Bronchial epithelial cell (primary cell): ENCODE results near the gene SCTR. TPM values are rescaled to one million over a fixed set of nuclear protein-coding genes. Genes with fewer than 3 reads are reported as not detected.

Experiments
- DNase-seq: peaks from one replicate; pipeline ENCODE4 v3.0.0-alpha.2; 2010; ENCODE audit warnings: low read depth
- FAIRE-seq: peaks from 2 replicates; lab custom pipeline; 2011; peaks lifted over from hg19 to GRCh38; lab: Jason Lieb, UNC
- H3K27me3 ChIP-seq: 2 replicates; pipeline ENCODE4 v1.5.1; 2011; ENCODE audit warnings: low read length; ENCODE audit not compliant: control insufficient read depth, insufficient read depth
- H3K36me3 ChIP-seq: 2 replicates; pipeline ENCODE4 v1.5.1; 2011; ENCODE audit warnings: low read length; ENCODE audit not compliant: control insufficient read depth, insufficient read depth
- H3K4me3 ChIP-seq: 2 replicates; pipeline ENCODE4 v1.5.1; 2011; ENCODE audit warnings: mild to moderate bottlenecking, low read depth, low read length, control low read depth
- total RNA-seq: library from RNA; depleted of rRNA; stranded (reverse); fragments of >200 nt; gene quantifications from 2 replicates; pipeline ENCODE4 v1.2.1, GENCODE V29; 2014
- TF ChIP-seq, protein P1 (sequence below): IDR thresholded peaks from 2 replicates; pipeline ENCODE4 v1.5.1; 2011; ENCODE audit warnings: mild to moderate bottlenecking, moderate library complexity, low read length, control low read depth, inconsistent platforms; ENCODE audit not compliant: insufficient read depth, severe bottlenecking

Gene SCTR
- total RNA-seq, 1 donor from 2014 or later, result not detected

DNA sequence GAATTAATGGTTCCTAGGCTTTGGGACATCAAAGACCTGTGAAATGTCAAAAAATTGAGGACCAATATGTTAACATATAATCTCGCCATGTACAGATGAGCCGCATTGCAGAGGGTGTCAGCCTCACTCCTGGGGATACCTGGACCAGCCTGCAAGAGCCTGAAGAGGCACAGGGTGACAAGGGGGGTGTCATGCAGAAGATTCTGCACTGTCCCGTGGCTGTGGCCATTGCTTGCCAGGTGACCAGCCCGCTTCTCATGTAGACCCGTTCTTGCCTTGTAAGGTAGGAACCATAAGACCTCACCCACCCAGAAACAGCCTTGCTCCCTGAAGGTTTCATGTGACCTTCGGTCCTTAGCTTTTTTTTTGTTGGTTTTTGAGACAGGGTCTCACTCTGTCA, 55.2 kb downstream of the SCTR start:
- DNase-seq (no peak), FAIRE-seq (no peak)
- TF ChIP-seq, protein P1, sequence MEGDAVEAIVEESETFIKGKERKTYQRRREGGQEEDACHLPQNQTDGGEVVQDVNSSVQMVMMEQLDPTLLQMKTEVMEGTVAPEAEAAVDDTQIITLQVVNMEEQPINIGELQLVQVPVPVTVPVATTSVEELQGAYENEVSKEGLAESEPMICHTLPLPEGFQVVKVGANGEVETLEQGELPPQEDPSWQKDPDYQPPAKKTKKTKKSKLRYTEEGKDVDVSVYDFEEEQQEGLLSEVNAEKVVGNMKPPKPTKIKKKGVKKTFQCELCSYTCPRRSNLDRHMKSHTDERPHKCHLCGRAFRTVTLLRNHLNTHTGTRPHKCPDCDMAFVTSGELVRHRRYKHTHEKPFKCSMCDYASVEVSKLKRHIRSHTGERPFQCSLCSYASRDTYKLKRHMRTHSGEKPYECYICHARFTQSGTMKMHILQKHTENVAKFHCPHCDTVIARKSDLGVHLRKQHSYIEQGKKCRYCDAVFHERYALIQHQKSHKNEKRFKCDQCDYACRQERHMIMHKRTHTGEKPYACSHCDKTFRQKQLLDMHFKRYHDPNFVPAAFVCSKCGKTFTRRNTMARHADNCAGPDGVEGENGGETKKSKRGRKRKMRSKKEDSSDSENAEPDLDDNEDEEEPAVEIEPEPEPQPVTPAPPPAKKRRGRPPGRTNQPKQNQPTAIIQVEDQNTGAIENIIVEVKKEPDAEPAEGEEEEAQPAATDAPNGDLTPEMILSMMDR, result no peak
- H3K27me3 ChIP-seq, result no peaks in the 10 kb centered on the region
- no peaks in the 10 kb centered on the region for H3K36me3 ChIP-seq
- H3K4me3 ChIP-seq, result no peak overlapping the region

DNA sequence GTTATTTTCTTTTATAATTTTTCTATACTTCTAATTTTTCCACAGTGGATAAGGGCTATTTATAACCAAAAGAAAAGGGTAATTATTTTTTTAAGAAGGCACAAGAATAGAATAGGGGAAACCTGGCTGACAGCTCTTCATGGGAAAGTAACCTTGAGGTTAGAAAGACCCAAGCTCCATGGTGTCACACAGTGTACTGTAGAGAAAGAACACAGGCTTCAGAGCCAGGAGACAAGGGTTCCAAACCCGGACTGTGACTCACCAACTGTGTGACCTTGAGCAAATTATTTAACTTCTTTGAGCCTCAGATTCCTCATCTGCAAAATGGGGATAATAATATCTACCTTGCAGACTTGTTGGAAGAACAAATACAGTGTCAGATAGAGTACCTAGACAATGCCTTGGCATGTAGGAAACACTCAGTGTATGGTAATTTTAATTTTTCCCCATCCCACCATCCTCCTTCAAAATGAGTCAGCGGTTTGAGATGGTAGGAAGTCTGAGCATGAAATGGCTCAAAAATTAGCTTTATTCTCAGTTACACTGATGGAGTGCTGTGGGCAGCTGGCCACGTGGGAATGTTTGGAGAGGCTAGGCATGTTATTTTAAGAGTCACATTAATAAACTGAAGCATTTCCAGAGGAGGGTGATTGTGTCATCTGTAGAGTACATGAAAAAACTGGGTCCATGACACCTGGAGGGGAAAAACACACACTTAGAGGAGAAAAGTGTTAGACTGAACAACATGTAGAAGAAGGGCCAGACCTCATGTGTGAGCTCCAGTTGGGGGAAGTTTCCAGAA, 55.9 kb downstream of the SCTR start:
- FAIRE-seq (no peak), DNase-seq (peak; percentile 12)
- H3K27me3 ChIP-seq, result no peaks in the 10 kb centered on the region
- TF ChIP-seq, protein P1, result no peak
- no peak overlapping the region for H3K4me3 ChIP-seq
- H3K36me3 ChIP-seq, result no peaks in the 10 kb centered on the region

DNA sequence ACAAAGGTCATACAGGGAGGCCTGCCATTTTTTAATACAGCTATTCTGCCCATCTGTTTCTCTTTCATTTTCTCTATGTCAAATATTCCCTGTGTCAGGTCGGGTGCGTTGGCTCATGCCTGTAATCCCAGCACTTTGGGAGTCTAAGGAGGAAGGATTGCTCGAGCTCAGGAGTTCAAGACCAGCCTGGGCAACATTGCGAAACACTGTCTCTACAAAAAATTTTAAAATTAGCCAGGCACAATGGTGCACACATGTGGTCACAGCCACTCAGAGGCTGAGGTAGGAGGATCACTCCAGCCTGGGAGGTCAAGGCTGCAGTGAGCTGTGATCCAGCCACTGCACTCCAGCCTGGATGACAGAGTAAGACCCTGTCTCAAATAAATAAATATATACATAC, 57.9 kb downstream of the SCTR start:
- TF ChIP-seq, protein P1, result no peak
- H3K4me3 ChIP-seq, result no peak overlapping the region
- DNase-seq (no peak), FAIRE-seq (no peak)
- H3K27me3 ChIP-seq, result no peaks in the 10 kb centered on the region
- H3K36me3 ChIP-seq, result no peaks in the 10 kb centered on the region

DNA sequence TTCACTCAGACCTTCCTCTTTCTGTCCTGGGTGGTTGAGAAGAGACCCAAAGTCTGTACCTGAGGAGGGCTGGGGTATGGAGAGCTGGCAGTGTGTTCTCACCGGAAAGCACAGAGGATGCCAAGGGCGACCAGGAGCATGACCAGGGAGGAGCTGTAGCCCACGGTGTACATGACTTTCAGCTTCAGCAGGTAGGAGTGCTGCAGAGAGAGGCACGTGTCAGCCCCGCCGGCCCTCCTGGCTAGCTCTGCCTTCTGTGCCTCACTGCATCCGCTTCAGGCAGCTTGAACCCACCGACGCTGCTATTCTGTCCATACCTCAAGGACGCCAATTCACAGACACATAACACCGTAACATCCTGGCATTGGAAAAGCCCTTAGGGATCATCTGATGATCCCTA, 58.6 kb downstream of the SCTR start:
- Histone ChIP-seq H3K36me3 (no peaks in the 10 kb centered on the region), H3K27me3 (no peaks in the 10 kb centered on the region), H3K4me3 (no peak overlapping the region)
- TF ChIP-seq, protein P1, result no peak
- DNase-seq, result no peak
- no peak for FAIRE-seq

GRCh38 chr2:119464981-119465380, 59.3 kb downstream of the SCTR start:
- Histone ChIP-seq H3K27me3 (no peaks in the 10 kb centered on the region), H3K4me3 (no peak overlapping the region), H3K36me3 (no peaks in the 10 kb centered on the region)
- FAIRE-seq, result peak; percentile 50
- DNase-seq, result no peak
- TF ChIP-seq, protein P1, result no peak
